ENCODE data around the gene FGFR2.

Gene FGFR2

DNA sequence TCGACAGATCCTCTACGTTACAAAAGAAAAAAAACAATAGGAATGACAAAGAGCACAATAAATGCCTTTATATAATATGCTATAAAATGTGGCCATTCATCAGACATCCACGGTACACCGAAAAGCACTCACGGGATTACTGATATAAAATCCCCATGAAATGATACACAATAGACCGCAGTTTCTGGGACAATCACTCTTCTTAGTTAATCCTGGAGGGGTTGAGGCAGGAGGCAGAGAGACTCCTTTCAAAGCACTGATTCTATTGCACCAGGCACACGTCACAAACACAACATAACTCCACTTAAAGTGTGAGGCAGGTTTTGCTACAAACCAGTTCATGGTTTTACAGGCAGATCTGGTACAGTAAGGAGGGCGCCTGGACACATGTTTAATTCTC lies 113.8 kb downstream of the FGFR2 start:
- no peak for DNase-seq

DNA sequence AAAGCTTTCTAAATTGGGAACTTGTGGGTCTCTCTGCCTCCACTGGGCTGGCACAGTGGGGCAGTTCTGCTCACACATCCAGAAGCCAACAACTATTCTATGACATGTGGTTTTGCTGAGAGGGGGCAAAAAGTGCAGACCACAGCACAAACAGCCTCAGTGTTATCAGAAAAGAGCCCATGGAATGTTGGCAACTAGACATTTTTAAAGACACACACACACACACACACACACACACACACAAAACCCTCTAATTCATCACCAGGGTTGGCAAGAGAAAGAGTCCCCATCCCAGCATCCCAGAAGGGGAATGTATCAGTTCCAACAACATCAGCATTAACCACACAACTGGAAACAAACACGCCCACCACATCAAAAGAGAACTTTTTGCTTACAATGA lies 117.1 kb downstream of the FGFR2 start:
- DNase-seq: no peak

DNA sequence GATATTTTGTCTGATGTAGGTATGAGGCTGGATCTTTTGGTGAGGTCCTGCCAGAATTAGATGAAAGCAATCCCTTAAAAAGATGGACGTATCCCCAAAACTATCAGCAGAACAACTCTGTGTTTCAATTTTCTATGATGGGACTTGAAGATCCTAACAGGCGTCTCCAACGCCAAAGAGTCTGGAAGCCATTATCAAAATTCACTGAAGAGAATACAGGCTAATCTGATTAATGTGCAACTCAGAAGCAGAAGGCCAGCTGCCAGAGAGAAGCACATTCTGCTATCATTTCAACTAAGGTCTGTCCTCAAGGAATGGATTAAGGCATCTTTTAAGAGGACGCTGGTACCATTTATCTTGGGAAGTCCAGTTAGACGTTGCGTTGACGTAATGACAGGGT lies 119.7 kb downstream of the FGFR2 start:
- no peak for DNase-seq

DNA sequence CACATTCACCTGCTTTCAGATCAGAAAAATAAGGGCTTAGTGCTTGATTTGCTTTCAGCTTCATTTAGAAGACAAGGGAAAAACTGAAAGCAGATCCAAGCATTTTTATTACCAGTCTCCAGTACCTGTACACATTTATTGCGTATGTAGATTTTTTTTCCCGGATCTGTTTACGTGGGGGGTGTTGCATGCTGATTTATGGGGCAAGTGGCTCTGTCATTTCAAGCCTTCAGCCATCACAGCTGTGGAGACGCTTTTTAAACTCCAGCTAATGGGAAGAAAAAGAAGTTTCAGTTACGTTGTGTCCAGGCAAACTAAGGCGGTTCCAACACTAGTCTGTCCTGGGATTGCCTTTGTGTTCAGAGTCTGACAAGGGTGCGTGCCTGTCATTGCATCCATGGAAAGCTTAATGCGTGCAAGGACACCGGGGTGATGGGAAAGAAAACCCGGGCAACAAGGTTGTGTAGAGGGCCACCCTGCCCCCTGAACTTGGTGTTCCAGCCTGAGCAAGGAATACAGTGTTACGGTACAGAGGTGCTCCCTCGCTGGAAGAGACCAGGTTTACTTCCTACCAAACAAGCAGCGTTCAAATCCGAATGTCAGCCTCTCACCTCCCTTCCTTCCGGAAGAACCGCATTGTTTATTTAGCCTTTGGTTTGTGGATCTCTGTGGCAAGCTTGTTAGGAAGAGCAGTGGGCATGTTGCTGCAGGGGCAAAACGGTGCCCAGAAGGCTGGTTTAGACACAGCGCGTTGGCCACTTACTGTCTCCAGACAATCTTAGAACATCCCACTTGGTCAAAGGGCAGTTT lies 128.2 kb downstream of the FGFR2 start:
- no peak for DNase-seq

- DNase-seq: no peak
Measured at GRCh38 chr10:121468726-121469125, 129.5 kb downstream of the FGFR2 start.

- no peak for DNase-seq
Measured at GRCh38 chr10:121466424-121466823, 131.8 kb downstream of the FGFR2 start.

GRCh38 chr10:121465215-121465614 lies 133.0 kb downstream of the FGFR2 start:
- DNase-seq: no peak

DNA sequence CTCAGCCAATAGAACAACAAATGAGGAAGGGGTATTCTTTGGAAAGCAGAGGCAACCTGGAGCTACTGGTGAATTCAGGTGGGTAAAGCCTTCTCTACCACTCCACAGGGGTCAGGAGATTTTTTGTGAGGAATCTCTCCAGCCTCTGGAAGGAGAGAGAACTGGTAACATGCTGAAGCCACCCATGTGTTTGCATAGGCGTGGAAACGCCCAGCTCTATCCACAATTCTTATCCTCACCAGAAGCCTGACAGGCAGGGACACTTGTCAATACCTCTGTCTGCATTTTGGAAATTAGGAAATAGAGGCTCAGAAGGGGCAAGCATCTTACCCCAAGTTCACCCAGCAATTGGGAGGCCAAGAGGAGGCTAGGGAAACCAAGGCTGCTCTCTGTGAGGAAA lies 133.7 kb downstream of the FGFR2 start:
- no peak for DNase-seq

DNA sequence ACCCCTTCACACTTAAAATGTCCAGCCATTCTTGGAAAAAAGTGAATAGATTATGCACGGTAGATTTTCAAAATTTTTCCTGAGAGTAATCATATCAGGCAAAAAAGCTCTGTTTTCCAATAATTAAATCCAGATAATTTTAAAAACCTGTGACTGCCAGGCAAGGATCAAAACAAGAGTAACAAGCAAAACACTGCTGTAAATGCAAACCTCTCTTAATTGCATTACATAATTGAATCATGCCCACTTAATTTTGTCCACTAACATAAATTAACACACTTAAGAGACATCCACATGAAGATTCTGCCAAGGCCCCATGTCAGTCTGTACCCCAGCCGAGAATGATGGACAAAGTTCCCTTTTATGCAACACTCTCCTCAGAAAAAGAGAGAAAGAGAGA lies 135.3 kb downstream of the FGFR2 start:
- no peak for DNase-seq

DNA sequence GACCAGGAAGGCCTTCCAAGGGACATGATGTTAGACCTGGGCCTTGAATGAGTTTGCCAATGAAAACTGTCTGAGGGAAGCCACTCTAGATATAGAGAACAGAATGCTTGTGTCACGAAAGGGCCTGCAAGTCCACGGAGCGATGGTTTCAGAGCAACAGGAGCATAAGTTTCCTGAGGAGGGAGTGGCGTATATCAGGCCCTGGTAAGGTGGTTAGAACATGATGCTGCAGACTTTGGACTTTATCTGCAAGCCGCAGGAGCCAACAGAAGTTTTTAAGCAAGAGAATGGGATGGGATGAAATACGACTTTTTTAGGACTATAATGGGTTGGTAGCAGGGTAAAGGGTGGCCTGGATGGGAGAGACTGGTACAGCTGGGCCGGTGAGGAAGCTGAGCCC lies 136.0 kb downstream of the FGFR2 start:
- no peak for DNase-seq

DNA sequence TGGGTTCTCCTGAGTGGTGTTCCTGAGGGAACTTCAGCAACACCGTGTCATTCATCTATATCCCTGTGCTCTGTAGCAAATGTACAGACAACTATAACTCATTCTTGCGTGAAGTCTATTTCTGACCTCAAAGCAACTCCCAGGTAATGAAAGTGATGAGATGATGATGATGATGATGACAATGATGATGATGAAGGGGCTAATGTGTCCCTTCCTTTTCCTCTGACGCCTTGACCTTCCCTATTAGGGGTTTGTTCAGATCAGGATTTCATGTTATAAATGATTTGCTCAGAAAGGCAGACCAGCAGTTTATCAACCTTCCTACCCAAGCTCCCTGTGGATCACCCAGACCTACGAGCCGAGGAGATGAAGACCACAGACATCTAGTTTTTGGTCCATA lies 136.9 kb downstream of the FGFR2 start:
- no peak for DNase-seq

GRCh38 chr10:121460733-121461132 lies 137.5 kb downstream of the FGFR2 start:
- DNase-seq: no peak

DNA sequence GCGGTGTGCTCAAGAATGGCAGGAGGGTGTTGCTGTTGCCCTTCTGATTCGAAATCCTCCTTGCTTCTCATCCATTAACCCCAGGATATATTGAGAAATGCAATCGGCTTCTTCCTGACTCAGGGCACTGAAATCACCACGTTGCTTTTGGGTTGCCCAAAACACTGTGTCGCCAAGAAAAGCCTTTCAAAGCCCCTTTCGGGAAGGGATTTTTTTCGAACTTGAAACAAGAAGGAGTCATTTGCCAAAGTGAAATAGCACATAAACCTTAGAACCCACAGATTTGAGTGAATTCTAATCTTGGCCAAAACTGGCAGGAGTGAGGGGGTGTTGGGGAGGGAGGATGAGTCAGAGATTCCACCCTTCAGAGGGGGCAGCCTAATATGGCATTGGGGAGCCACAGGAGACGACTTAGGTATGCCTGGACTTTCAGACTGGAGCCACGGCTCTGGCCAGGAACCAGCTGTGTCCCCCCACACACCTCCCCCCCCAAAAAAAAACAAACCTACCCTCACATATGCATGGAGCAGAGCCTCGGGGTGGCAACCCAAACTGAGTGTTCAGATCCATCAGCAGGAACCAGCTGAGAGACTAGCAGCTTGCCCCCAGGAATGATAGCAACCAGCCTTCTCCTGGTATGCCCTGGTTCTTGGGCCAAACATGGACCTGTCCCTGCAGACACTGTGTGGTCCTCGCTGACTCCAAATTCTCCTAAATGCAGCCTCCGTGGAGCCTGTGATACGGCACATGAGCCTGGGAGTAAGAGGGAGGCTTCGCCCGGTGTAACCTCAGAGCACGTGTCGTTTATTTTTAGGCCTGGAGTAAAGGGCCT lies 138.4 kb downstream of the FGFR2 start:
- no peak for DNase-seq

DNA sequence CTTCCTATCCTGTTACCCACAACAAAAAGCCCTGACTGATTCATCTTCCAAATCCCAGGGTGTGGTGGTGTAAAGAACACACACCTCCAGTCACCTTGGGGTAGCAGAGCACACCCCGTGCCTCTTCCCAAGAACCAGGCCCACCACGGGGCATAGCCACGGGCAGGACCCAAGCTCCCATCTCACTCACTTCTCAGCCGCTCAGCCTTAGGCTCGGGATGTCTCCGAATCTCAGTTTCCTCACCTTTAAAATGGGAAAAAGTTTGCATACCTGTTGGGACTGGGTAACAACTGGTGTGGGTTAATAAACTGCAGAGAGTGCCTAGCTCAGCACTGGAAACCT lies 139.0 kb downstream of the FGFR2 start:
- DNase-seq: no peak

GRCh38 chr10:121457729-121458128 lies 140.5 kb downstream of the FGFR2 start:
- DNase-seq: no peak

GRCh38 chr10:121455377-121455776 lies 142.9 kb downstream of the FGFR2 start:
- no peak for DNase-seq

- no peak for DNase-seq
Measured at GRCh38 chr10:121454781-121455180, 143.5 kb downstream of the FGFR2 start.

DNA sequence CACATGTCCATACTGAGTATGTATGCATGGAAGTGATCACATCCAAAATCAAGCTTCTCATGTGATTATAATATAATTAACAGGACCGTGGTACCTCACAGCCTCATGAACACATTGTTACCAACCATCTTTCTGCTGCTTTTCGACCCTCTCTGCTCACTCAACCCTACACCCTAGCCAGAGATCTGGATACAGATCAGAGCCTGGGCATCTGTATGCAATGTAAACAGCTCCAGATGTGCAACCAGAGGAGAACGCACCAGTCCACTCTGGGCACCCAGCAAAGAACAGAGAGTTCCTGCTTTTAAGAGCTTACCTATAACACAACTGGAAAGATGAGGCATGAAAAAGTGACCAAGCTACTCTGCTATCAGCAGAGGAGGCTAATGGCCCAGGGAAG lies 145.1 kb downstream of the FGFR2 start:
- DNase-seq: no peak

- no peak for DNase-seq
Measured at GRCh38 chr10:121452581-121452980, 145.7 kb downstream of the FGFR2 start.

GRCh38 chr10:121450247-121450646 lies 148.0 kb downstream of the FGFR2 start:
- no peak for DNase-seq

- DNase-seq: no peak
Measured at GRCh38 chr10:121449482-121449924, 148.7 kb downstream of the FGFR2 start.

DNA sequence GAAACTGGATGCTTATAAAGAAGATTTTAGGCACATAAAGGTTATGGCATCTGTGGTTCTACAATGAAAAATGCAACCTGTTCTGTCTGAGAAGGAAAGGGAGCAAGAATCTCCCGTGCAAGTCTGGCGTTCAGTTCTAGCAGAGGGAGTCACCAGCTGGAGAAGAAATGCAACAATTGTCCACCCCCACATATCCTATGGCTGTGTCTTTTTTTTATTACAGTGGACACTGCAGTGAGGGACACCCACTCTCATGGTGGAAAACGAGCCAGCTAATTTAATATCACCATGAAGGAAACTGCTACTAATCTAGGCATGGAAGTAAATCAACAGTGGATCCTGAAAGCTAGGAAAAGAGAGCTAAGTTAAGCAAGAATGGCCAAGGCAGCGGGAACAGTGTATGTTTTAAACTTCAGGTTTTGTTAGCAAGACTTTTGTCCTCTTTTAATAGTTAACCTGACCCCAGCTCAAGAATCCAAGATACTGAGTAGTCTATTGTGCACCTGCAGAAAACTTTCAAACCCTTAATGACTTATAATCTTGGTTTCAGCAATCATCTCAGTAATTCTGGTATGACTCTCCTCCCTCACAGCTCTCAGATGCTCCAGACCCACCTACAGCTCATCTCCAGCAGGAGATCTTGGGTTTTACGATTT lies 149.3 kb downstream of the FGFR2 start:
- no peak for DNase-seq

- DNase-seq: no peak
Measured at GRCh38 chr10:121444520-121445165, 153.6 kb downstream of the FGFR2 start.
